T-helper 1 cell treated with Interleukin-12 subunit alpha and Interleukin-12 subunit beta and Interleukin-4 antibody, amounts not matched to agents 30 μg/mL and 1 μg/mL, for 36 hours (primary cell): ENCODE results near the gene FHOD3.

ENCODE experiments used
- H3K27ac Mint-ChIP-seq: one replicate; pipeline ENCODE4 v1.8.0; 2021; ENCODE audit warnings: mild to moderate bottlenecking, mixed read lengths
- H3K27me3 Mint-ChIP-seq: one replicate; pipeline ENCODE4 v1.8.0; 2021; ENCODE audit warnings: low read depth, mixed read lengths
- H3K36me3 Mint-ChIP-seq: one replicate; pipeline ENCODE4 v1.8.0; 2021; ENCODE audit warnings: low read depth, mixed read lengths
- H3K4me1 Mint-ChIP-seq: one replicate; pipeline ENCODE4 v1.8.0; 2021; ENCODE audit warnings: low read depth, mixed read lengths
- H3K4me3 Mint-ChIP-seq: one replicate; pipeline ENCODE4 v1.8.0; 2021; ENCODE audit warnings: mild to moderate bottlenecking, moderate library complexity, mixed read lengths
- H3K9me3 Mint-ChIP-seq: one replicate; pipeline ENCODE4 v1.8.0; 2021; ENCODE audit warnings: mixed read lengths

Gene FHOD3

GRCh38 chr18:36525913-36526312 is 228.4 kb downstream of the FHOD3 start:
- Mint-ChIP-seq H3K36me3 (no peaks in the 10 kb centered on the region), H3K27me3 (no peaks in the 10 kb centered on the region), H3K27ac (no peak overlapping the region), H3K4me1 (no peaks in the 10 kb centered on the region), H3K4me3 (no peak overlapping the region), H3K9me3 (no peaks in the 10 kb centered on the region)

GRCh38 chr18:36526611-36527010 is 229.1 kb downstream of the FHOD3 start:
- H3K36me3 Mint-ChIP-seq, result no peaks in the 10 kb centered on the region
- no peaks in the 10 kb centered on the region for H3K4me1 Mint-ChIP-seq
- no peaks in the 10 kb centered on the region for H3K9me3 Mint-ChIP-seq
- no peak overlapping the region for H3K27ac Mint-ChIP-seq
- no peaks in the 10 kb centered on the region for H3K27me3 Mint-ChIP-seq
- H3K4me3 Mint-ChIP-seq, result no peak overlapping the region

GRCh38 chr18:36527051-36527450 is 229.5 kb downstream of the FHOD3 start:
- Mint-ChIP-seq H3K4me3 (no peak overlapping the region), H3K36me3 (no peaks in the 10 kb centered on the region), H3K4me1 (no peaks in the 10 kb centered on the region), H3K27me3 (no peaks in the 10 kb centered on the region), H3K9me3 (no peaks in the 10 kb centered on the region), H3K27ac (no peak overlapping the region)

GRCh38 chr18:36527740-36528455 is 230.4 kb downstream of the FHOD3 start:
- Mint-ChIP-seq H3K27me3 (no peaks in the 10 kb centered on the region), H3K27ac (no peak overlapping the region), H3K9me3 (no peaks in the 10 kb centered on the region), H3K36me3 (no peaks in the 10 kb centered on the region), H3K4me1 (no peaks in the 10 kb centered on the region), H3K4me3 (no peak overlapping the region)

GRCh38 chr18:36529747-36530146 is 232.2 kb downstream of the FHOD3 start:
- no peaks in the 10 kb centered on the region for H3K36me3 Mint-ChIP-seq
- no peak overlapping the region for H3K27ac Mint-ChIP-seq
- H3K27me3 Mint-ChIP-seq, result no peaks in the 10 kb centered on the region
- no peaks in the 10 kb centered on the region for H3K9me3 Mint-ChIP-seq
- H3K4me3 Mint-ChIP-seq, result no peak overlapping the region
- H3K4me1 Mint-ChIP-seq, result peaks cover 3% of the 10 kb centered on the region

GRCh38 chr18:36530676-36531405 is 233.3 kb downstream of the FHOD3 start:
- Mint-ChIP-seq H3K36me3 (no peaks in the 10 kb centered on the region), H3K27me3 (no peaks in the 10 kb centered on the region), H3K4me1 (peaks cover 3% of the 10 kb centered on the region), H3K4me3 (no peak overlapping the region), H3K9me3 (no peaks in the 10 kb centered on the region), H3K27ac (no peak overlapping the region)

- H3K4me3 Mint-ChIP-seq, result no peak overlapping the region
- H3K9me3 Mint-ChIP-seq, result no peaks in the 10 kb centered on the region
- no peaks in the 10 kb centered on the region for H3K27me3 Mint-ChIP-seq
- H3K36me3 Mint-ChIP-seq, result no peaks in the 10 kb centered on the region
- peaks cover 3% of the 10 kb centered on the region for H3K4me1 Mint-ChIP-seq
- no peak overlapping the region for H3K27ac Mint-ChIP-seq
These were observed 234.1 kb downstream of the FHOD3 start for GRCh38 chr18:36531636-36532035.

GRCh38 chr18:36532394-36532793 is 234.9 kb downstream of the FHOD3 start:
- H3K9me3 Mint-ChIP-seq, result no peaks in the 10 kb centered on the region
- peaks cover 3% of the 10 kb centered on the region for H3K4me1 Mint-ChIP-seq
- no peak overlapping the region for H3K27ac Mint-ChIP-seq
- H3K27me3 Mint-ChIP-seq, result no peaks in the 10 kb centered on the region
- H3K4me3 Mint-ChIP-seq, result no peak overlapping the region
- H3K36me3 Mint-ChIP-seq, result no peaks in the 10 kb centered on the region

- Mint-ChIP-seq H3K27me3 (peaks cover 2% of the 10 kb centered on the region), H3K36me3 (no peaks in the 10 kb centered on the region), H3K9me3 (no peaks in the 10 kb centered on the region), H3K27ac (no peak overlapping the region), H3K4me1 (peaks cover 3% of the 10 kb centered on the region), H3K4me3 (no peak overlapping the region)
These were observed 235.3 kb downstream of the FHOD3 start for GRCh38 chr18:36532815-36533214.

GRCh38 chr18:36533446-36534153 is 236.1 kb downstream of the FHOD3 start:
- no peak overlapping the region for H3K4me3 Mint-ChIP-seq
- H3K9me3 Mint-ChIP-seq, result no peaks in the 10 kb centered on the region
- no peaks in the 10 kb centered on the region for H3K36me3 Mint-ChIP-seq
- no peak overlapping the region for H3K27ac Mint-ChIP-seq
- peaks cover 3% of the 10 kb centered on the region for H3K27me3 Mint-ChIP-seq
- peaks cover 3% of the 10 kb centered on the region for H3K4me1 Mint-ChIP-seq

- H3K36me3 Mint-ChIP-seq, result no peaks in the 10 kb centered on the region
- H3K9me3 Mint-ChIP-seq, result no peaks in the 10 kb centered on the region
- no peak overlapping the region for H3K27ac Mint-ChIP-seq
- H3K27me3 Mint-ChIP-seq, result peaks cover 3% of the 10 kb centered on the region
- peaks cover 3% of the 10 kb centered on the region for H3K4me1 Mint-ChIP-seq
- H3K4me3 Mint-ChIP-seq, result no peak overlapping the region
These were observed 236.7 kb downstream of the FHOD3 start for GRCh38 chr18:36534154-36534688.

GRCh38 chr18:36535202-36535935 is 237.9 kb downstream of the FHOD3 start:
- Mint-ChIP-seq H3K4me3 (no peak overlapping the region), H3K36me3 (no peaks in the 10 kb centered on the region), H3K4me1 (peaks cover 3% of the 10 kb centered on the region)

GRCh38 chr18:36536426-36536825 is 238.9 kb downstream of the FHOD3 start:
- Mint-ChIP-seq H3K36me3 (no peaks in the 10 kb centered on the region), H3K9me3 (no peaks in the 10 kb centered on the region), H3K27me3 (peaks cover 3% of the 10 kb centered on the region)

More at GRCh38 chr18:36535202-36535935, 237.9 kb downstream of the FHOD3 start:
- peaks cover 3% of the 10 kb centered on the region for H3K27me3 Mint-ChIP-seq
- no peaks in the 10 kb centered on the region for H3K9me3 Mint-ChIP-seq
- no peak overlapping the region for H3K27ac Mint-ChIP-seq

GRCh38 chr18:36537289-36537688 is 239.8 kb downstream of the FHOD3 start:
- no peak overlapping the region for H3K4me3 Mint-ChIP-seq
- peaks cover 3% of the 10 kb centered on the region for H3K27me3 Mint-ChIP-seq
- H3K36me3 Mint-ChIP-seq, result no peaks in the 10 kb centered on the region
- no peaks in the 10 kb centered on the region for H3K9me3 Mint-ChIP-seq
- H3K27ac Mint-ChIP-seq, result no peak overlapping the region
- peaks cover 3% of the 10 kb centered on the region for H3K4me1 Mint-ChIP-seq

More at GRCh38 chr18:36536426-36536825, 238.9 kb downstream of the FHOD3 start:
- peaks cover 3% of the 10 kb centered on the region for H3K4me1 Mint-ChIP-seq
- H3K4me3 Mint-ChIP-seq, result no peak overlapping the region
- H3K27ac Mint-ChIP-seq, result no peak overlapping the region
